A549 (cell line): ENCODE results near the gene FGGY. TPM values are rescaled to one million over a fixed set of nuclear protein-coding genes. Genes with fewer than 3 reads are reported as not detected.

Experiments used
- ATAC-seq, 2 experiments: fragments of 200-7000 bp in 1 of 2; fragments of >200 bp in 1 of 2; cut with Nextera tagmentation in 1 of 2; cut with Tn5 transposase in 1 of 2; 3 replicates each; pipeline versions ENCODE4 v1.8.0 to v1.9.1; 2018 to 2020; ENCODE audit warnings: mild to moderate bottlenecking in 1 of 2, moderate library complexity in 1 of 2
- CTCF ChIA-PET: fragments of 300-600 bp; sonication (Branson Sonifier 250); formaldehyde crosslinking; extraction: SDS; loops from one replicate; lab custom pipeline; 2021; ENCODE audit warnings: antibody characterized with exemption, inconsistent platforms; lab: Yijun Ruan, JAX
- POLR2A ChIA-PET: fragments of 350-600 bp; formaldehyde crosslinking; extraction: SDS; loops from one replicate; lab custom pipeline; 2021; ENCODE audit warnings: antibody characterized with exemption, inconsistent platforms; lab: Yijun Ruan, JAX
- DNase-seq, 2 experiments: peaks; one replicate each; pipeline versions ENCODE4 v3.0.0 to v3.0.0-alpha.2; 2011 to 2016; ENCODE audit warnings: low read depth in 1 of 2, low spot score in 1 of 2
- FAIRE-seq: peaks from 2 replicates; lab custom pipeline; 2011; peaks lifted over from hg19 to GRCh38; lab: Jason Lieb, UNC
- H3K27ac ChIP-seq, 2 experiments: fragments of >200 bp; sonication (Bioruptor Twin); formaldehyde crosslinking; 3 replicates each; pipeline ENCODE4 v1.5.1; 2016 to 2017
- H3K4me1 ChIP-seq: fragments of >200 bp; sonication (Bioruptor Twin); formaldehyde crosslinking; 3 replicates; pipeline ENCODE4 v1.6.1; 2016
- H3K4me2 ChIP-seq: fragments of >200 bp; sonication (Bioruptor Twin); formaldehyde crosslinking; 3 replicates; pipeline ENCODE4 v1.6.1; 2016
- H3K4me3 ChIP-seq: fragments of >200 bp; sonication (Bioruptor Twin); formaldehyde crosslinking; 3 replicates; pipeline ENCODE4 v1.5.1; 2016
- H3K9me3 ChIP-seq: fragments of >200 bp; sonication (Bioruptor Twin); formaldehyde crosslinking; 3 replicates; pipeline ENCODE4 v1.6.1; 2016
- CEBPB ChIP-seq, 2 experiments: fragments of >200 bp in 1 of 2; sonication (Bioruptor Twin) in 1 of 2; formaldehyde crosslinking in 1 of 2; IDR thresholded peaks; 2 replicates each; pipeline ENCODE4 v1.6.1; 2012 to 2016
- CHD4 ChIP-seq: fragments of 200-600 bp; sonication (generic); IDR thresholded peaks from 2 replicates; pipeline ENCODE4 v1.6.1; 2016; ENCODE audit warnings: antibody characterized with exemption, mild to moderate bottlenecking, borderline replicate concordance
- EHF ChIP-seq: fragments of 250-450 bp; sonication (Bioruptor Pico); IDR thresholded peaks from 2 replicates; pipeline ENCODE4 v1.5.0; 2020; ENCODE audit warnings: mild to moderate bottlenecking
- ESRRA ChIP-seq: fragments of 150-350 bp; IDR thresholded peaks from 2 replicates; pipeline ENCODE4 v1.6.1; 2014; ENCODE audit warnings: mild to moderate bottlenecking, low read length, borderline replicate concordance
- FOSB ChIP-seq: fragments of 250-450 bp; sonication (Bioruptor Pico); IDR thresholded peaks from 2 replicates; pipeline ENCODE4 v1.5.0; 2020; ENCODE audit warnings: mild to moderate bottlenecking, moderate library complexity
- FOXS1 ChIP-seq: fragments of 250-450 bp; sonication (Bioruptor Pico); IDR thresholded peaks from 2 replicates; pipeline ENCODE4 v1.5.0; 2020; ENCODE audit warnings: mild to moderate bottlenecking, moderate library complexity
- GATA3 ChIP-seq: IDR thresholded peaks from 2 replicates; pipeline ENCODE4 v1.6.1; 2012; ENCODE audit warnings: borderline replicate concordance
- HMGXB4 ChIP-seq: fragments of 250-450 bp; sonication (Bioruptor Pico); IDR thresholded peaks from 2 replicates; pipeline ENCODE4 v1.5.0; 2021; ENCODE audit warnings: mild to moderate bottlenecking, moderate library complexity, borderline replicate concordance
- HOXA7 ChIP-seq: fragments of 250-450 bp; sonication (Bioruptor Pico); IDR thresholded peaks from 2 replicates; pipeline ENCODE4 v1.5.0; 2020; ENCODE audit warnings: mild to moderate bottlenecking, moderate library complexity
- HOXB13 ChIP-seq: fragments of 250-450 bp; sonication (Bioruptor Pico); IDR thresholded peaks from 2 replicates; pipeline ENCODE4 v1.5.0; 2020; ENCODE audit warnings: low read depth, mild to moderate bottlenecking, moderate library complexity
- JUNB ChIP-seq: fragments of >200 bp; sonication (Bioruptor Twin); formaldehyde crosslinking; IDR thresholded peaks from 2 replicates; pipeline ENCODE4 v1.6.1; 2016
- KDM5A ChIP-seq: fragments of 200-600 bp; sonication (generic); IDR thresholded peaks from 2 replicates; pipeline ENCODE4 v1.6.1; 2016; ENCODE audit warnings: antibody characterized with exemption, mild to moderate bottlenecking
- MAZ ChIP-seq: fragments of 150-350 bp; IDR thresholded peaks from 2 replicates; pipeline ENCODE4 v1.6.1; 2014; ENCODE audit warnings: antibody characterized with exemption, low read depth, low read length, borderline replicate concordance
- NFE2L2 ChIP-seq: fragments of 150-350 bp; conservative IDR thresholded peaks from 2 replicates; pipeline ENCODE4 v1.6.1; 2014; ENCODE audit warnings: low read length
- NR3C1 ChIP-seq: fragments of >200 bp; sonication (Bioruptor Twin); formaldehyde crosslinking; IDR thresholded peaks from 3 replicates; pipeline ENCODE4 v1.6.1; 2017
- POLR2A ChIP-seq: IDR thresholded peaks from 2 replicates; pipeline ENCODE4 v1.6.1; 2012; ENCODE audit warnings: mild to moderate bottlenecking, low read length
- RAD21 ChIP-seq, 2 experiments: fragments of >200 bp in 1 of 2; sonication (Bioruptor Twin) in 1 of 2; formaldehyde crosslinking in 1 of 2; IDR thresholded peaks in 1 of 2; conservative IDR thresholded peaks in 1 of 2; 2 replicates in 1 of 2; 3 replicates in 1 of 2; pipeline ENCODE4 v1.6.1; 2012 to 2018; ENCODE audit warnings: inconsistent platforms in 1 of 2
- RARB ChIP-seq: fragments of 250-450 bp; sonication (Bioruptor Pico); IDR thresholded peaks from 2 replicates; pipeline ENCODE4 v1.8.0; 2021; ENCODE audit warnings: mild to moderate bottlenecking, moderate library complexity
- RCOR1 ChIP-seq: fragments of 150-350 bp; IDR thresholded peaks from 2 replicates; pipeline ENCODE4 v1.6.1; 2014; ENCODE audit warnings: antibody characterized with exemption, low read length, low read depth
- SMC3 ChIP-seq: fragments of >200 bp; sonication (Bioruptor Twin); formaldehyde crosslinking; IDR thresholded peaks from 3 replicates; pipeline ENCODE4 v1.6.1; 2018; ENCODE audit warnings: inconsistent platforms
- SREBF2 ChIP-seq: fragments of 450-650 bp; IDR thresholded peaks from 2 replicates; pipeline ENCODE4 v1.6.1; 2014; ENCODE audit warnings: mild to moderate bottlenecking, moderate library complexity
- TFCP2L1 ChIP-seq: fragments of 250-450 bp; sonication (Bioruptor Pico); IDR thresholded peaks from 2 replicates; pipeline ENCODE4 v1.5.0; 2021; ENCODE audit warnings: mild to moderate bottlenecking
- ZSCAN20 ChIP-seq: fragments of 250-450 bp; sonication (Bioruptor Pico); IDR thresholded peaks from 2 replicates; pipeline ENCODE4 v1.8.0; 2022; ENCODE audit warnings: mild to moderate bottlenecking, moderate library complexity
- WGBS: methylation state at CpG from one replicate; pipeline ENCODE4 v1.1.6; 2017; ENCODE audit errors: missing lambda C conversion rate; 5-methylcytosine and 5-hydroxymethylcytosine counted together
- polyA plus RNA-seq, 4 experiments: library from polyadenylated mRNA; depleted of rRNA in 3 of 4; stranded (reverse); fragments of >200 nt; fragmentation: RNase III in 1 of 4; extraction: RNeasy Plus Mini Kit Qiagen cat#74134 plus additional on column Dnase treatment in 1 of 4; gene quantifications; 2 replicates in 3 of 4; 3 replicates in 1 of 4; pipeline ENCODE4 v1.2.3, GENCODE V29; 2011 to 2017
- TF ChIP-seq, protein P1 (sequence below): IDR thresholded peaks from 2 replicates; pipeline ENCODE4 v1.6.1; 2012; ENCODE audit warnings: low read depth, borderline replicate concordance

The FGGY gene
- polyA plus RNA-seq, 2 of the 4 experiments (the other 2 are of a cell fraction), result 2.9 to 4.8 TPM

- DNase-seq (no peak), ATAC-seq (no peak), FAIRE-seq (no peak)
- H3K4me3 ChIP-seq, result no peak overlapping the region
- no peak overlapping the region for H3K4me2 ChIP-seq
- POLR2A ChIA-PET, result no interaction called here
- 79% methylated on average over 1 of the region's 1 CpG for WGBS
- H3K4me1 ChIP-seq, result peaks cover 10% of the 10 kb centered on the region; the same call in 2 of the 3 replicates
- TF ChIP-seq HMGXB4 (no peak), NR3C1 (no peak), FOXS1 (no peak), KDM5A (no peak), NFE2L2 (no peak), CEBPB (IDR thresholded peaks at IDR 0.05) (no peak), SMC3 (no peak), HOXB13 (CRISPR knock-in tag) (no peak), MAZ (no peak), ZSCAN20 (CRISPR knock-in tag) (no peak), HOXA7 (CRISPR knock-in tag) (no peak), CHD4 (no peak), RCOR1 (no peak)
- no peak overlapping the region for H3K27ac ChIP-seq
- H3K9me3 ChIP-seq, result no peaks in the 10 kb centered on the region
- CTCF ChIA-PET, result interaction anchor here (0.6 to 1.3 kb wide), 2 partner anchors 12 to 20 kb away, joined by 3 read pairs; no protein-coding TSS in a partner anchor
Measured at GRCh38 chr1:59452026-59452425, 155.1 kb downstream of the FGGY start.

DNA sequence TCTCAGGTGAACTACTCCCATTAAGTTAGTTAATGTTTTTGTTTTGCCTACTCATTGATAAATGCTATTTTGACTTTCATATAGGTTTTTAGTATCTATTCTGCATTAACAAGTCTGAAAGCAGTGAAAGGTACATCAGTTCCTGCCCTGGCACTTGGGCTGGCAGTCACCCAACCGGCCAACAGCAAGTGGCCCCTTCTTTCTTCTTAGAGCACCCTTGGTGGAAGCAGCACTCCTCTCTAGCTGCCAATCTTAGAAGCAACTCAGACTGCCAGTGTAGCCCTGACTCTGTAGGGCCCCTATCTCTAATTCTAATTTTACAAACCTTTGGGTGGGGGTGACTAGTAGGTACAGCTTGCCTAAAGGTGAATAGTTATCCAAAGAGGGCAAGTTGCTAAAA, 155.7 kb downstream of the FGGY start:
- Histone ChIP-seq H3K9me3 (no peaks in the 10 kb centered on the region), H3K4me2 (no peak overlapping the region), H3K27ac (no peak overlapping the region), H3K4me3 (no peak overlapping the region), H3K4me1 (peaks cover 10% of the 10 kb centered on the region; the same call in 2 of the 3 replicates)
- no peak for DNase-seq
- FAIRE-seq, result no peak
- no peak for ATAC-seq
- whole genome bisulfite sequencing, result 100% methylated on average over 1 of the region's 1 CpG
- ChIA-PET CTCF (interaction anchor here (1.3 kb wide), 1 partner anchor 21 kb away, joined by 3 read pairs; no protein-coding TSS in a partner anchor), POLR2A (no interaction called here)
- TF ChIP-seq TFCP2L1 (CRISPR knock-in tag) (no peak), JUNB (no peak)

DNA sequence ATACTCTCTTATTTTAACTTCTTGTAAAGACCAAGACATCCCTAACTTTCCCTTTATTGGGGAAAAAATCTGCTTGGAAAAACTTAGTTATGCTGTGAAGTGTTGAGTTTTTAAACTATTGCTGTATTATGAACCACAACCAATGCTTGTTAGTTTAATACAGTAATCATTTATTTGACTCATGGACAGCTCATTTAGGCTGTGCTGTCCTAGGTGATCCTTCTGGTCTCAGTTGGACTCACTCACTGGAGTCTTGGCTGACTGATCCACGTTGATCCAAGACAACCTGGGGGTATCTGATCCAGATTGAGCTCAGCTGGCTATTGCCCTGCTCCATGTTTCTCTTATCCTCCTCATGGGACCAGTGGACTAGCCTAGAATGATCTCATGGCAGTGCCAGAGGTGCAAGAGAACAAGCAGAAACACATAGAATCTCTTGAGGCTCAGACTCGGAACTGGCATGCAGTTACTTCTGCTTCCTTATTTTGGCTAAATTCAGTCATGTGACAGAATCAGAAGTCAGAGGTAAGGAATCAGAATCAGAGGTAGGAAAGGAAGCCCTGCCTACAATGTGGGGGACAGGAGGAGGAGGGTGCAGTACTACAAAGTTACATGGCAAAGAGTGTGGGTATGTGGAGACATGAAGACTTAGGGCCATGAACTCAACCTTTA, 156.5 kb downstream of the FGGY start:
- H3K27ac ChIP-seq, result no peak overlapping the region
- no peak overlapping the region for H3K4me2 ChIP-seq
- WGBS, result 54% methylated on average over 2 of the region's 2 CpGs
- H3K9me3 ChIP-seq, result no peaks in the 10 kb centered on the region
- TF ChIP-seq ESRRA (no peak), POLR2A (no peak), FOSB (no peak), RAD21 (conservative IDR thresholded peaks at IDR 0.05 in 1 of 2, IDR thresholded peaks at IDR 0.05 in 1 of 2) (no peak)
- POLR2A ChIA-PET, result no interaction called here
- FAIRE-seq, result no peak
- no peak for DNase-seq
- no peak for ATAC-seq
- H3K4me3 ChIP-seq, result no peak overlapping the region
- H3K4me1 ChIP-seq, result peaks cover 10% of the 10 kb centered on the region; the same call in 2 of the 3 replicates
- CTCF ChIA-PET, result no interaction called here

DNA sequence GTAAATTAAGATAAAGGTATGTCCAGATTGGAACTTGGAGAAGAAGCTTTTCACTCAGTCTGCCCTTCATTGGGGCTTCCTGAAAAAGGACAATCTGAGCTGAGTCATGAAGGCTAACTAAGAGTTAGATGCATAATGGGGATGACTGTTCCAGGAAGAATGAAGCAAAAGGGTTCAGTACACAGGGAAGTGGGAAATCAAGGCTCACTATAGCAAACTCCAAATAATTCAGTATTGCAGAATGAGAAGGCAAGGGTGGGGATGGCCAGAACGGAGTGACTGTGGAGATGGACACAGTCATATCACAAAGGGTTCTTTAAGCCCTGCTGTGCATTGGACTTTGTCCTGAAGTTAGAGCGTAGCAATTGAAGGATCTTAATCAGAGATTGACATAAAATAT, 158.3 kb downstream of the FGGY start:
- no peak overlapping the region for H3K4me3 ChIP-seq
- FAIRE-seq, result no peak
- ChIA-PET CTCF (interaction anchor here (0.6 kb wide), 1 partner anchor 26 kb away, joined by 3 read pairs; no protein-coding TSS in a partner anchor), POLR2A (no interaction called here)
- 0 out of 3 replicates have a peak overlapping the region, but pooled peaks have one; percentile 22 for H3K4me2 ChIP-seq
- ATAC-seq, result peak in 1 of 2 experiments; percentile 53; a peak in 2 of 6 replicates
- no peak for TF ChIP-seq EHF (CRISPR knock-in tag)
- TF ChIP-seq HOXB13 (CRISPR knock-in tag), result no peak
- TF ChIP-seq RARB (CRISPR knock-in tag), result no peak
- no peak for TF ChIP-seq SREBF2
- TF ChIP-seq, protein P1, sequence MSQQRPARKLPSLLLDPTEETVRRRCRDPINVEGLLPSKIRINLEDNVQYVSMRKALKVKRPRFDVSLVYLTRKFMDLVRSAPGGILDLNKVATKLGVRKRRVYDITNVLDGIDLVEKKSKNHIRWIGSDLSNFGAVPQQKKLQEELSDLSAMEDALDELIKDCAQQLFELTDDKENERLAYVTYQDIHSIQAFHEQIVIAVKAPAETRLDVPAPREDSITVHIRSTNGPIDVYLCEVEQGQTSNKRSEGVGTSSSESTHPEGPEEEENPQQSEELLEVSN, result no peak
- no peak for TF ChIP-seq NR3C1
- TF ChIP-seq POLR2A, result no peak
- no peak for TF ChIP-seq GATA3
- peak overlapping the region in 1 of 2 experiments; percentile 44; a peak in 1 of 6 replicates for H3K27ac ChIP-seq
- H3K9me3 ChIP-seq, result no peaks in the 10 kb centered on the region
- H3K4me1 ChIP-seq, result peaks cover 10% of the 10 kb centered on the region; the same call in 2 of the 3 replicates
- WGBS, result 43% methylated on average over 2 of the region's 2 CpGs
- peak; percentile 4 to 8 for DNase-seq
